ENCODE data around the gene C14orf39.

The C14orf39 gene

DNA sequence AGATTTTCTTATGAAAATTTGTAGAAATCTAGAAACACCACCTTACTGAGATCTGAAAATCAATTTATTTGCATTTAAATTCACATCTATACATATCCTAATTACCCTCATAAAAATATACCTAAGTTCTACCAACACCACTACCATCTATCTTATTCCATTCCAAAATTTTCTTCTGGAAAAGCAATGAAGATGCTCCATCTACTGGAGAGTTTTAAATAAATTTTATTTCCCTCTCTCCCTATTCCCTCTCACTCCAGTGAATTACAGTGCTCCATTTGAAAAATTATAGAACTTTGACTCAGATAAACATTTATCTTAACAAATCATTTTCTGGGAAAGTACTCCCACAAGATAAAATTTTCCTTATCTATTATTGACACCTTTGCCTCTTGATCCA is 2.3 kb upstream of the C14orf39 start:
- H3F3A ChIP-seq (ENCODE audit: control insufficient read depth, insufficient read depth), result no peaks in the 10 kb centered on the region
- peaks cover 11% of the 10 kb centered on the region for H3K4me1 ChIP-seq (ENCODE audit: control insufficient read depth, low read length)
- H3K9me2 ChIP-seq (replicated peaks; ENCODE audit: control insufficient read depth, low read length), result no peaks in the 10 kb centered on the region
- no peaks in the 10 kb centered on the region for H3K36me3 ChIP-seq (ENCODE audit: control insufficient read depth, low read length)
- H3K27ac ChIP-seq (ENCODE audit: low read depth, low read length), result no peak overlapping the region
- H3K9me3 ChIP-seq (ENCODE audit: control insufficient read depth, insufficient read depth, low read length), result no peaks in the 10 kb centered on the region
- H3K4me2 ChIP-seq (ENCODE audit: low read length), result no peak overlapping the region
- no peaks in the 10 kb centered on the region for H3K79me2 ChIP-seq (ENCODE audit: control insufficient read depth, low read length)
- H4K20me1 ChIP-seq (ENCODE audit: control insufficient read depth, insufficient read depth, low read depth, low read length), result no peaks in the 10 kb centered on the region
- no peak for TF ChIP-seq EZH2phosphoT487 (IDR thresholded peaks at IDR 0.05; ENCODE audit: borderline replicate concordance, low read length)
- TF ChIP-seq, protein P1, sequence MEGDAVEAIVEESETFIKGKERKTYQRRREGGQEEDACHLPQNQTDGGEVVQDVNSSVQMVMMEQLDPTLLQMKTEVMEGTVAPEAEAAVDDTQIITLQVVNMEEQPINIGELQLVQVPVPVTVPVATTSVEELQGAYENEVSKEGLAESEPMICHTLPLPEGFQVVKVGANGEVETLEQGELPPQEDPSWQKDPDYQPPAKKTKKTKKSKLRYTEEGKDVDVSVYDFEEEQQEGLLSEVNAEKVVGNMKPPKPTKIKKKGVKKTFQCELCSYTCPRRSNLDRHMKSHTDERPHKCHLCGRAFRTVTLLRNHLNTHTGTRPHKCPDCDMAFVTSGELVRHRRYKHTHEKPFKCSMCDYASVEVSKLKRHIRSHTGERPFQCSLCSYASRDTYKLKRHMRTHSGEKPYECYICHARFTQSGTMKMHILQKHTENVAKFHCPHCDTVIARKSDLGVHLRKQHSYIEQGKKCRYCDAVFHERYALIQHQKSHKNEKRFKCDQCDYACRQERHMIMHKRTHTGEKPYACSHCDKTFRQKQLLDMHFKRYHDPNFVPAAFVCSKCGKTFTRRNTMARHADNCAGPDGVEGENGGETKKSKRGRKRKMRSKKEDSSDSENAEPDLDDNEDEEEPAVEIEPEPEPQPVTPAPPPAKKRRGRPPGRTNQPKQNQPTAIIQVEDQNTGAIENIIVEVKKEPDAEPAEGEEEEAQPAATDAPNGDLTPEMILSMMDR (IDR thresholded peaks at IDR 0.05; ENCODE audit: low read depth, low read length, poor library complexity, severe bottlenecking), result peak; percentile 17
- H3K27me3 ChIP-seq (ENCODE audit: control insufficient read depth, low read length), result no peaks in the 10 kb centered on the region
- no peak overlapping the region for H3K4me3 ChIP-seq (ENCODE audit: low read length)

DNA sequence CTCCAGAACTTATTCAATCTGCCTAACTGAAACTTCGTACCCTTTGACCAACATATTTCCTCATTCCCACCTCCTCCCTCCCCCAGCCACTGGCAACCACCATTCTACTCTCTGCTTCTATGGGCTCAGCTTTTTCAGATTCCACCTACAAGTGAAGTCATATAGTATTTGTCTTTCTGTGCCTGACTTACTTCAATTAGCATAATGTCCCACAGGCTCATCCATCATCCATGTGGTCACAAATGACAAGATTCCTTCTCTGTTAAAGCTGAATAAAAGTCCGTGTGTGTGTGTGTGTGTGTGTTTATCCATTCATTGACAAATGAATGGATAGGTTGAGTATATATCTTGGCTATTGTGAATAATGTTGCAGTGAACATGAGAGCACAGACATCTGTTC is 1.3 kb upstream of the C14orf39 start:
- no peaks in the 10 kb centered on the region for H3K79me2 ChIP-seq (ENCODE audit: control insufficient read depth, low read length)
- TF ChIP-seq, protein P1 (IDR thresholded peaks at IDR 0.05; ENCODE audit: low read depth, low read length, poor library complexity, severe bottlenecking), result no peak
- TF ChIP-seq EZH2phosphoT487 (IDR thresholded peaks at IDR 0.05; ENCODE audit: borderline replicate concordance, low read length), result no peak
- no peaks in the 10 kb centered on the region for H3K9me2 ChIP-seq (replicated peaks; ENCODE audit: control insufficient read depth, low read length)
- H3F3A ChIP-seq (ENCODE audit: control insufficient read depth, insufficient read depth), result no peaks in the 10 kb centered on the region
- peaks cover 11% of the 10 kb centered on the region for H3K4me1 ChIP-seq (ENCODE audit: control insufficient read depth, low read length)
- H4K20me1 ChIP-seq (ENCODE audit: control insufficient read depth, insufficient read depth, low read depth, low read length), result no peaks in the 10 kb centered on the region
- H3K27me3 ChIP-seq (ENCODE audit: control insufficient read depth, low read length), result no peaks in the 10 kb centered on the region
- no peaks in the 10 kb centered on the region for H3K36me3 ChIP-seq (ENCODE audit: control insufficient read depth, low read length)
- no peak overlapping the region for H3K4me3 ChIP-seq (ENCODE audit: low read length)
- peak overlapping the region; percentile 18; the same call in 1 of the 2 replicates for H3K4me2 ChIP-seq (ENCODE audit: low read length)
- no peaks in the 10 kb centered on the region for H3K9me3 ChIP-seq (ENCODE audit: control insufficient read depth, insufficient read depth, low read length)
- no peak overlapping the region for H3K27ac ChIP-seq (ENCODE audit: low read depth, low read length)

DNA sequence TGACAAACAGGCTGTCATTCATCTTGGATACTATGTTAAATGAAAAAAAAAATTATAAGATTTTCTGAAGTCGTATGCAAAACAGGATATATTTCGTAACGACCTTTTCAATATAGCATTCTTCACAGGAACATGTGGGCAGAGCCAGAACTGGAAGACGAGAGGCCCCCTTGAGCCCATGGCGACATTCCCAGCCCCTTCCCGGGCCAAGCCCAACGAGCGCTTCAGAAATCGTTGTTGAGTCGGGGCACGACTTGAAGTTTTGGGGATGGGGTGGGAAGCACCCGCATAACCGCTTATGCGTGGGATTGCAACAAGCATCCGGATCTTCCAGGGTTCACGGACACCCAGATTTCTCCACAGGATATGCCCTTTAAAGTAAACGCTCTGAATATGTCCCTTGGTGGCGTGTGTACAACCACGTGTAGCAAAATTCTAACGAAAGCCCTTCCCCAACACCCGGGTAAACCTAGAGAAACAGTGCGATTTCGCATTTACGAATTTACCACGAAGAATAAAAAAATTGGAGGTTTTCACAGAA is 736 bp downstream of the C14orf39 start:
- no peaks in the 10 kb centered on the region for H3K9me2 ChIP-seq (replicated peaks; ENCODE audit: control insufficient read depth, low read length)
- no peak overlapping the region for H3K4me3 ChIP-seq (ENCODE audit: low read length)
- H3F3A ChIP-seq (ENCODE audit: control insufficient read depth, insufficient read depth), result no peaks in the 10 kb centered on the region
- no peaks in the 10 kb centered on the region for H3K36me3 ChIP-seq (ENCODE audit: control insufficient read depth, low read length)
- no peak overlapping the region for H3K27ac ChIP-seq (ENCODE audit: low read depth, low read length)
- peaks cover 11% of the 10 kb centered on the region for H3K4me1 ChIP-seq (ENCODE audit: control insufficient read depth, low read length)
- H4K20me1 ChIP-seq (ENCODE audit: control insufficient read depth, insufficient read depth, low read depth, low read length), result no peaks in the 10 kb centered on the region
- H3K9me3 ChIP-seq (ENCODE audit: control insufficient read depth, insufficient read depth, low read length), result peaks cover 6% of the 10 kb centered on the region; the same call in 1 of the 2 replicates
- no peaks in the 10 kb centered on the region for H3K27me3 ChIP-seq (ENCODE audit: control insufficient read depth, low read length)
- TF ChIP-seq EZH2phosphoT487 (IDR thresholded peaks at IDR 0.05; ENCODE audit: borderline replicate concordance, low read length), result no peak
- TF ChIP-seq, protein P1 (IDR thresholded peaks at IDR 0.05; ENCODE audit: low read depth, low read length, poor library complexity, severe bottlenecking), result no peak
- no peak overlapping the region for H3K4me2 ChIP-seq (ENCODE audit: low read length)
- H3K79me2 ChIP-seq (ENCODE audit: control insufficient read depth, low read length), result no peaks in the 10 kb centered on the region
